GM18907 (cell line): ENCODE measurements around the gene GARNL3.
A peak's percentile ranks its signal among the peaks of the same experiment; 100 is the strongest.

ENCODE experiments used
- ATAC-seq: cut with Tn5 transposase; IDR thresholded peaks from one replicate; pipeline ENCODE4 v1.9.1; 2021; ENCODE audit warnings: mild to moderate bottlenecking, moderate library complexity; ENCODE audit not compliant: unreplicated experiment

Gene GARNL3

GRCh38 chr9:127423476-127423933 is 158.9 kb downstream of the GARNL3 start:
- no peak for ATAC-seq

DNA sequence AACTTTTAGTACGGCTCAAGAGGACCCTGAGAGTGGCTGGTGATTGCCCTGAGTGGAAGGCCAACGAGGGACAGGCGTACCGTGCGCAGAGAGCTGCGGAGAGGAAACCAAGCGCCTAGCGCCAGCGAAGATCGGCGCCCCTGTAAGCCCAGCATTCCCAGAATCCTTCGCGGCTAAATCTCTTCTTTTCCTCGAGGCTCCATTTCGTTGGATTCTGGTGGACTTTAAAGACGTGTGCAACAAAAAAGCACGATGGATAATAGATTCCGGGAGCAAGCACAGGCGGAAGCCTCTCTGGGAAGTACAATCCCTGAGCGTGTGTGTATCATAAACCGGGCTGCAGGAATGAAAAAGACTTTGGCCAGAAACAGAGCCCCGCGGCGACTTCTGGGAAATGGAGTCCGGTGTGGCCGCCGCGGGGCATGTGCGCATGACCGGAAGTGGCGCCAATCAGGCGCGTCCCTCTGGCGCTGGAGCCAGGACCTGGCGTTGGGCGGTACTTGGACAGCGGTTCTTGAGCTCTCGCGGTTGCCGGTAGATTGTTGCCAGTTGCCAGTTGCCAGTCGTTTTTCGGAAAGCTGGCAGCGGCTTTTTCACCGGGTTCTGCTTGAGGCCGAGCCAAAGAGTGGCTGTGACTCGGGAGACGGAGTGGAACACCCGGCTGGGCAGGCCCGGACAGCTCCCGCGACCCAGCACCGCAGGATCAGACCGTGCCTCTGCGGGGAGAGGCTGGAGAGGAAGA is 159.5 kb downstream of the GARNL3 start, which contains the start of gene ZNF79:
Gene ZNF79 (plus strand): TSS at position 449 of the 742 bp plus-strand sequence. CDS start 406 bp downstream, outside the sequence.
- peak; percentile 84 for ATAC-seq

DNA sequence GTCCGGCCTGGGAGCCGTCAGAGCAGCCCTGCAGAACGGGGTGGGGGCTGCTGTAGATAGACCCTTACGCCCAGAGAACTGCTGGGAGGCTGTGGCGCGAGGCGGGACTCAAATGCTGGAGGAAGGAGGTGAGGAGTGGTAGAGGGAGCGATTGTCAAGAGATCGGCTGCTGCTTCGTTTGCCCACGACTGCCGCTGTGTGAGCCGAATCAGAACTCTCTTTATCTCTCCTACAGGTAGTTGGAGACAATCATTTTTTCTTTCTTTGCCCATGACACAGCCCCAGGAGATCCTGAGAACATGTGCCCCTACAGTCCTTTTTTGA is 160.1 kb downstream of the GARNL3 start:
- no peak for ATAC-seq

GRCh38 chr9:127426756-127427155 is 162.2 kb downstream of the GARNL3 start:
- no peak for ATAC-seq

DNA sequence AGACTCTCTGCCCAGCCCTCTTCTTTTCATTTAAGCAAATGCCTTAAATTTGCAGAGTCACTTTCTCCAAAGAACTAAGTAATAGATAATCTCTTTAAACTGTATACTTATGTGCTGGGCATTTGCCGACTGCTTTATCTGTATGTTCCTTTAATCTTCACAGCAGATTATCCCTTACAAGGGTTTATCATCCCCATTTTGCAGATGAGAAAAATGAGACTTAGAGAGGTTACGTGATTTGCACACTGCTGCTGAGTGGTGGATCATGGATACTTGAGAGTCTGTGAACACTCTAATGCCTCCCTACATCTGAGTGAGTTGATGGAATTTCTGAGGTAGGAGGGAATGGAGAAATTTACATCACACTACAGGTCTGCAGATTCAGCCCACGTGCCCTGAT is 163.8 kb downstream of the GARNL3 start:
- ATAC-seq = no peak

GRCh38 chr9:127430415-127430814 is 165.8 kb downstream of the GARNL3 start:
- ATAC-seq = no peak

DNA sequence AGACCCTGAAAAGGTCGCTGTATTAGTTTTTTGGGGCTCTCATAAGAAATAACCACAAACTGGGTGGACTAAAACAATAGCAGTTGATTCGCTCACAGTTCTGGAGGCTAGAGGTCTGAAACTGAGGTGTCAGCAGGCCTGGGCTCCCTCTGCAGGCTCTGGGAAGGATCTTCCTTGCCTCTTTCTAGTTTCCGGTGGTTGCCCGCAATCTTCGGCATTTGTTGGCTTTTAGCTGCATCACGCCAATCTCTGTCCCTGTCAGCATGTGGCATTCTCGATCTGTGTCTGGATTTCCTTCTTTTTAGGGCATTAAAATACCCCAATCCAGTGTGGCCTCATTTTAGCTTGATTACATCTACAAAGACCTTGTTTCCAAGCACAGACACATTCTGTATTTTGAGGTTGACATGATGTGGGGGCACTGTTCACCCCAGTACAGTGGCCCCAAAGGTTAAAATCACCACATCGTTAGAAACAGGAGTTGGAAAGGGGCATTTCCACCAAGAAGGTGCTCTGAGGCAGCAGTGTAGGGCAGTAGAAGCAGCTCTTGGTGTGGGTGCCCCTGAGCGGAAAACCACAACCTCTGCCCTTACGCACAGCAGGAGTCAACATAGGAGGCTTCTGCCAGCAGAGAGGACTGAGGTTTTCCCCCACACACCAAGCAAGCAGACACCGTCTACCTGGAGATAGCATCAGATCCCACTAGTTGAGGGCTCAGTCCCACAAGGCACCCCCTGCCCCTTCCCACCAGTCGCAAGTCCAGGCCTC is 173.1 kb downstream of the GARNL3 start:
- ATAC-seq = no peak

DNA sequence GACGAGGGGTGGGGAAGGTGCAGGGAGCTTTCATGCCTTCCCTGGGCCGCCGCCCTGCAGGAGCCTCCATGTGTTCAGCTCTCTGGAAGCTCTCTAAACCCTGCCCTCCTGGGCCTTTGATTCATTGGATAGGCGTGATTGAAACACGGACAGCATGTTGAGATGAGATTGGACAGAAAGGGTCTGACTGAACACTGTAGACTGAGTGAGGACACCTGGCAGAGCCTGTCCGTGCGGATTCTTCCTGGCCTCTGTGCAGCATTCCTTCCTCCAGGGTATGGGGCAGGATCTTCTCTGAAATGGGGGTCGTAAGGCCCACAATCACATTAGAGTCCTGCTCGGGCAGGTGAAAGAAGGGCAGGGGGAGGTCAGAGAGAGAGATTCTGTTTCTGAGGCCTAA is 173.8 kb downstream of the GARNL3 start:
- no peak for ATAC-seq
